DOHH2 (cell line): ENCODE measurements around the gene COMMD4.
"Not testable (repeated sequence)": the region's sequence is repeated elsewhere in the genome, so short reads cannot be mapped to it uniquely, and the experiment has no call there.

Experiments
- H3F3A ChIP-seq: fragments of 200-600 bp; sonication (generic), shearing (Covaris generic); 2 replicates; pipeline ENCODE4 v1.6.0; 2016; ENCODE audit warnings: antibody characterized with exemption, mild to moderate bottlenecking; ENCODE audit not compliant: control insufficient read depth, insufficient read depth
- H3K27ac ChIP-seq: fragments of 200-600 bp; sonication (generic); 2 replicates; pipeline ENCODE4 v1.5.1; 2014; ENCODE audit warnings: low read depth, mild to moderate bottlenecking, low read length, moderate library complexity
- H3K27me3 ChIP-seq: fragments of 200-600 bp; sonication (generic); 2 replicates; pipeline ENCODE4 v1.6.1; 2014; ENCODE audit warnings: mild to moderate bottlenecking, low read length, mixed read lengths; ENCODE audit not compliant: control insufficient read depth
- H3K36me3 ChIP-seq: fragments of 200-600 bp; sonication (generic); 2 replicates; pipeline ENCODE4 v1.6.1; 2014; ENCODE audit warnings: mild to moderate bottlenecking, low read length, moderate library complexity, mixed read lengths; ENCODE audit not compliant: control insufficient read depth
- H3K4me1 ChIP-seq: fragments of 200-600 bp; sonication (generic); 2 replicates; pipeline ENCODE4 v1.6.1; 2014; ENCODE audit warnings: mild to moderate bottlenecking, low read length, mixed read lengths; ENCODE audit not compliant: control insufficient read depth
- H3K4me2 ChIP-seq: fragments of 200-600 bp; sonication (generic); 2 replicates; pipeline ENCODE4 v1.6.0; 2014; ENCODE audit warnings: mild to moderate bottlenecking, low read length, moderate library complexity
- H3K4me3 ChIP-seq: fragments of 200-600 bp; sonication (generic); 2 replicates; pipeline ENCODE4 v1.5.1; 2014; ENCODE audit warnings: mild to moderate bottlenecking, low read length, mixed read lengths
- H3K79me2 ChIP-seq: fragments of 200-600 bp; sonication (generic); 2 replicates; pipeline ENCODE4 v1.6.1; 2014; ENCODE audit warnings: mild to moderate bottlenecking, low read length, mixed read lengths; ENCODE audit not compliant: control insufficient read depth
- H3K9me2 ChIP-seq: fragments of 200-600 bp; sonication (generic); replicated peaks from 2 replicates; pipeline ENCODE4 v1.6.1; 2014; ENCODE audit warnings: mild to moderate bottlenecking, low read length, mixed read lengths; ENCODE audit not compliant: control insufficient read depth
- H3K9me3 ChIP-seq: fragments of 200-600 bp; sonication (generic); 2 replicates; pipeline ENCODE4 v1.6.1; 2014; ENCODE audit warnings: antibody characterized with exemption, low read length, mixed read lengths; ENCODE audit not compliant: control insufficient read depth, insufficient read depth
- H4K20me1 ChIP-seq: fragments of 200-600 bp; sonication (generic); 2 replicates; pipeline ENCODE4 v1.6.0; 2014; ENCODE audit warnings: low read depth, mild to moderate bottlenecking, antibody characterized with exemption, low read length, moderate library complexity; ENCODE audit not compliant: control insufficient read depth, insufficient read depth
- EZH2phosphoT487 ChIP-seq: fragments of 200-600 bp; sonication (generic); IDR thresholded peaks from 2 replicates; pipeline ENCODE4 v1.6.1; 2017; ENCODE audit warnings: borderline replicate concordance, mild to moderate bottlenecking, antibody characterized with exemption, low read length, moderate library complexity, mixed read lengths
- TF ChIP-seq, protein P1 (sequence below): fragments of 200-600 bp; sonication (generic); IDR thresholded peaks from one replicate; pipeline ENCODE4 v1.5.1; 2014; ENCODE audit warnings: antibody characterized with exemption, mild to moderate bottlenecking, low read depth, low read length; ENCODE audit not compliant: poor library complexity, severe bottlenecking

COMMD4 gene

DNA sequence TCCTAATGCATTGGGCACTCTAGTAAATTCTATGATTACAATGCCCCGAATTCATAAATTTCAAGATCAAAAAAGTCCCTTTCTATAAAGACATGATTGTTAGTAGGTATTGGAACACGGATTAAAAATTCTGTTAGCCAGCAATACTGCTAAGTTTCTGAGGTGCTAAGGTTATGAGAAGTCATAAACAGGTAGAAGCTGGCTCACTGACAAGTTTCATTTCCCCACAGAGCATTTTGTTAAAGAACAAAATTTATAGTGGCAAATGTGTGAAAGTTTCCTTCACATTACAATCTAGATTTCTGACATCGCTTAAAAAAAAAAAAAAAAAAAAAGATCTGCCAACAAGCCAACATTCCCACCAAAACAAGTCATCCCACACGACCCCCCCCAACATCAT is 44.9 kb downstream of the COMMD4 start:
- H3K27me3 ChIP-seq = no peaks in the 10 kb centered on the region
- H3K4me1 ChIP-seq = peaks cover 12% of the 10 kb centered on the region
- H4K20me1 ChIP-seq = no peaks in the 10 kb centered on the region
- no peaks in the 10 kb centered on the region for H3K9me2 ChIP-seq
- no peak overlapping the region for H3K4me3 ChIP-seq
- no peaks in the 10 kb centered on the region; the same call in 1 of the 2 replicates for H3F3A ChIP-seq
- H3K4me2 ChIP-seq = no peak overlapping the region
- H3K79me2 ChIP-seq = no peaks in the 10 kb centered on the region
- TF ChIP-seq, protein P1, sequence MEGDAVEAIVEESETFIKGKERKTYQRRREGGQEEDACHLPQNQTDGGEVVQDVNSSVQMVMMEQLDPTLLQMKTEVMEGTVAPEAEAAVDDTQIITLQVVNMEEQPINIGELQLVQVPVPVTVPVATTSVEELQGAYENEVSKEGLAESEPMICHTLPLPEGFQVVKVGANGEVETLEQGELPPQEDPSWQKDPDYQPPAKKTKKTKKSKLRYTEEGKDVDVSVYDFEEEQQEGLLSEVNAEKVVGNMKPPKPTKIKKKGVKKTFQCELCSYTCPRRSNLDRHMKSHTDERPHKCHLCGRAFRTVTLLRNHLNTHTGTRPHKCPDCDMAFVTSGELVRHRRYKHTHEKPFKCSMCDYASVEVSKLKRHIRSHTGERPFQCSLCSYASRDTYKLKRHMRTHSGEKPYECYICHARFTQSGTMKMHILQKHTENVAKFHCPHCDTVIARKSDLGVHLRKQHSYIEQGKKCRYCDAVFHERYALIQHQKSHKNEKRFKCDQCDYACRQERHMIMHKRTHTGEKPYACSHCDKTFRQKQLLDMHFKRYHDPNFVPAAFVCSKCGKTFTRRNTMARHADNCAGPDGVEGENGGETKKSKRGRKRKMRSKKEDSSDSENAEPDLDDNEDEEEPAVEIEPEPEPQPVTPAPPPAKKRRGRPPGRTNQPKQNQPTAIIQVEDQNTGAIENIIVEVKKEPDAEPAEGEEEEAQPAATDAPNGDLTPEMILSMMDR = no peak
- TF ChIP-seq EZH2phosphoT487 = no peak
- H3K9me3 ChIP-seq = no peaks in the 10 kb centered on the region
- H3K27ac ChIP-seq = no peak overlapping the region
- peaks cover 93% of the 10 kb centered on the region for H3K36me3 ChIP-seq

GRCh38 chr15:75383986-75384385 is 48.1 kb downstream of the COMMD4 start:
- peaks cover 12% of the 10 kb centered on the region for H3K4me1 ChIP-seq
- not testable (repeated sequence) for H3K9me2 ChIP-seq, H3K4me2 ChIP-seq, H3K79me2 ChIP-seq, H4K20me1 ChIP-seq, H3K27me3 ChIP-seq, H3K27ac ChIP-seq, H3K4me3 ChIP-seq, H3F3A ChIP-seq, H3K9me3 ChIP-seq
- H3K36me3 ChIP-seq = peaks cover 96% of the 10 kb centered on the region
